BJ (cell line): ENCODE data around the gene RAB12. TPM values are rescaled to one million over a fixed set of nuclear protein-coding genes. Genes with fewer than 3 reads are reported as not detected.

Experiments used
- CTCF ChIA-PET: fragments of 350-600 bp; formaldehyde crosslinking; extraction: SDS; loops from one replicate; lab custom pipeline; 2021; ENCODE audit warnings: antibody characterized with exemption, inconsistent platforms; lab: Yijun Ruan, JAX
- POLR2A ChIA-PET: fragments of 300-600 bp; sonication (Branson Sonifier 250); formaldehyde crosslinking; extraction: SDS; loops from one replicate; lab custom pipeline; 2021; ENCODE audit warnings: antibody characterized with exemption; lab: Charles Lee
- DNase-seq: peaks from one replicate; pipeline ENCODE4 v3.0.0-alpha.2; 2011; ENCODE audit warnings: low read depth
- H3K27me3 ChIP-seq: 2 replicates; pipeline ENCODE4 v1.6.0; 2011; ENCODE audit warnings: low read length; ENCODE audit not compliant: control insufficient read depth, insufficient read depth
- H3K36me3 ChIP-seq: 2 replicates; pipeline ENCODE4 v1.5.1; 2011; ENCODE audit warnings: low read length; ENCODE audit not compliant: control insufficient read depth, insufficient read depth
- H3K4me3 ChIP-seq: 2 replicates; pipeline ENCODE4 v1.5.1; 2011; ENCODE audit warnings: low read depth, mild to moderate bottlenecking, control low read depth, low read length
- polyA plus RNA-seq: library from polyadenylated mRNA; depleted of rRNA; stranded (reverse); fragments of >200 nt; gene quantifications from 2 replicates; pipeline ENCODE4 v1.2.3, GENCODE V29; 2011
- TF ChIP-seq, protein P1 (sequence below): IDR thresholded peaks from 2 replicates; pipeline ENCODE4 v1.5.1; 2011; ENCODE audit warnings: low read depth, mild to moderate bottlenecking, control low read depth, inconsistent platforms, low read length, moderate library complexity; ENCODE audit not compliant: insufficient read depth

RAB12 gene
- polyA plus RNA-seq, 1 experiment: 8.8 TPM

GRCh38 chr18:8669571-8669970 lies 60.3 kb downstream of the RAB12 start:
- CTCF ChIA-PET: interaction anchor here (3.2 kb wide), 1 partner anchor 11 kb away, joined by 9 read pairs; no protein-coding TSS in a partner anchor
- TF ChIP-seq, protein P1, sequence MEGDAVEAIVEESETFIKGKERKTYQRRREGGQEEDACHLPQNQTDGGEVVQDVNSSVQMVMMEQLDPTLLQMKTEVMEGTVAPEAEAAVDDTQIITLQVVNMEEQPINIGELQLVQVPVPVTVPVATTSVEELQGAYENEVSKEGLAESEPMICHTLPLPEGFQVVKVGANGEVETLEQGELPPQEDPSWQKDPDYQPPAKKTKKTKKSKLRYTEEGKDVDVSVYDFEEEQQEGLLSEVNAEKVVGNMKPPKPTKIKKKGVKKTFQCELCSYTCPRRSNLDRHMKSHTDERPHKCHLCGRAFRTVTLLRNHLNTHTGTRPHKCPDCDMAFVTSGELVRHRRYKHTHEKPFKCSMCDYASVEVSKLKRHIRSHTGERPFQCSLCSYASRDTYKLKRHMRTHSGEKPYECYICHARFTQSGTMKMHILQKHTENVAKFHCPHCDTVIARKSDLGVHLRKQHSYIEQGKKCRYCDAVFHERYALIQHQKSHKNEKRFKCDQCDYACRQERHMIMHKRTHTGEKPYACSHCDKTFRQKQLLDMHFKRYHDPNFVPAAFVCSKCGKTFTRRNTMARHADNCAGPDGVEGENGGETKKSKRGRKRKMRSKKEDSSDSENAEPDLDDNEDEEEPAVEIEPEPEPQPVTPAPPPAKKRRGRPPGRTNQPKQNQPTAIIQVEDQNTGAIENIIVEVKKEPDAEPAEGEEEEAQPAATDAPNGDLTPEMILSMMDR: no peak
- POLR2A ChIA-PET: no interaction called here

DNA sequence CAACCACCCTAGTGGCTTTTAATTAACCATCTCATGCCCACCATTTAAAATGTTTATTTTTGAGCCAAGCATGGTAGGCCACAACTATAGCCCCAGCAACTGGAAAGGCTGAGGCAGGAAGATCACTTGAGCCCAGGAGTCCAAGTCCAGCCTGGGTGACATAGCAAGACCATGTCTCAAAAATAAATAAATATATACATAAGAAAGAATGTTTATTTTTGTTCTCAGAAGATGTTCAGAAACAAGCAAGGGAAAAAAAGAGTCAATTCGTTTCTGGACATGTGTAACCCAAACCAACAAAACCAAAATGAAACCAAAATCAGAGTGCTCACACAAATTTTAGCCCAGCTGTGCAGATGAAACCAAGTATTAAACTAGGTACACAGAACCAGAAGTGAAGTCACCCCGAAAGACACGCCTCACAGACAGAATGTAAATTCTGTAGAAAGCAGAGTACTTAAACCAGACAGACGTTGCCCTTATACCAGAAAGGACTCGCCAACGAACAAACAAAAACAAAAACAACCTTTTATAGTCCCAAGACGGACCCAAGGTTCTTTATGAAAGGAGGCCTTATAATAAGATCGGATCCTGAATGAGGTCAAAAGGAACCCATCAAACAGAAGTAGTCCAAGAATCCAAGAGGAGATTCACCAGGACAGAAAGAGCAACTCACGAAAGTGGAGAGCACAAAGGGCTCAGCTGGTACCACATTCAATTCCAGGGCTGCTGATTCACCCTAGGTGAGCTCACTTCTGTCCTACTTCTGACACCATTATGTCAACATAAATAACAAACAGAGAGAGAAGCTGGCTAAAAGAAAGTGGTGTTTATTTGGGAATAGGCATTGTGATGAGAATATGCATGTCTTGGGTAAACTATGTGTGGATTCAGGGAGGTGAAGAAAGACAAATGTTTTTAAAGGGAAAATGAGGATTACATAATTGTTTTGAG lies 64.3 kb downstream of the RAB12 start:
- CTCF ChIA-PET: interaction anchor here (1.0 kb wide), 1 partner anchor 309 kb away, joined by 3 read pairs; no protein-coding TSS in a partner anchor
- TF ChIP-seq, protein P1: no peak
- Histone ChIP-seq H3K36me3 (no peaks in the 10 kb centered on the region), H3K27me3 (no peaks in the 10 kb centered on the region), H3K4me3 (no peak overlapping the region)
- POLR2A ChIA-PET: no interaction called here
- no peak for DNase-seq

More at GRCh38 chr18:8669571-8669970, 60.3 kb downstream of the RAB12 start:
- no peak for DNase-seq
- H3K27me3 ChIP-seq: no peaks in the 10 kb centered on the region
- no peaks in the 10 kb centered on the region for H3K36me3 ChIP-seq
- H3K4me3 ChIP-seq: no peak overlapping the region

GRCh38 chr18:8675057-8675456 lies 65.8 kb downstream of the RAB12 start:
- no peaks in the 10 kb centered on the region for H3K27me3 ChIP-seq
- POLR2A ChIA-PET: no interaction called here

DNA sequence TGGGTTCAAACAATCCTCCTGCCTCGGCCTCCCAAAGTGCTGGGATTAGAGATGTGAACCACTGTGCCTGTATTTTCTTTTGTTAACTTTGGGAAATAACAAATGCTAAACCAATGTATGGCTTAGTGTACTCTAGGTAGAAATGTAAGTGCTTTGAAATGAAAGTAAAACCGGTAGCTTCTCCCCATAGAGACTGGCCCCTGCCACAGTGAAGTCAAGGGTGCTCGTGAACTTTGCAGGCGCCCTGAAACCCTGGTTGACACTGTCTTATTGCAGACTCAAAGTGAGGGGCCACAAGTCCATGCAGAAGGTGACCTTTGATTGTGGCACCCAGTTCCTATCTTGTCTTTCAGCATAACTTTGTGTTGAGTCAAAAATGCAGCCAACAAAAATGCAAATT lies 72.0 kb downstream of the RAB12 start:
- TF ChIP-seq, protein P1: no peak
- CTCF ChIA-PET: interaction anchor here (0.8 to 2.6 kb wide), 4 partner anchors 9 to 15 kb away, joined by 3 to 8 read pairs (median 6); no protein-coding TSS in a partner anchor
- POLR2A ChIA-PET: no interaction called here
- Histone ChIP-seq H3K4me3 (no peak overlapping the region), H3K27me3 (no peaks in the 10 kb centered on the region), H3K36me3 (no peaks in the 10 kb centered on the region)
- no peak for DNase-seq

More at GRCh38 chr18:8675057-8675456, 65.8 kb downstream of the RAB12 start:
- CTCF ChIA-PET: no interaction called here
- TF ChIP-seq, protein P1: no peak
- no peak for DNase-seq
- Histone ChIP-seq H3K36me3 (no peaks in the 10 kb centered on the region), H3K4me3 (no peak overlapping the region)

GRCh38 chr18:8684577-8684976 lies 75.3 kb downstream of the RAB12 start:
- H3K4me3 ChIP-seq: no peak overlapping the region
- H3K36me3 ChIP-seq: no peaks in the 10 kb centered on the region
- TF ChIP-seq, protein P1: no peak
- CTCF ChIA-PET: no interaction called here
- no peak for DNase-seq
- H3K27me3 ChIP-seq: no peaks in the 10 kb centered on the region; the same call in 1 of the 2 replicates
- POLR2A ChIA-PET: no interaction called here
